HG02885 (cell line): ENCODE measurements around the gene NUPR1.
"Not testable (repeated sequence)": the region's sequence is repeated elsewhere in the genome, so short reads cannot be mapped to it uniquely, and the experiment has no call there.

ENCODE experiments used
- ATAC-seq: cut with Tn5 transposase; IDR thresholded peaks from one replicate; pipeline ENCODE4 v1.9.1; 2021; ENCODE audit warnings: mild to moderate bottlenecking; ENCODE audit not compliant: unreplicated experiment, poor library complexity

NUPR1 gene

DNA sequence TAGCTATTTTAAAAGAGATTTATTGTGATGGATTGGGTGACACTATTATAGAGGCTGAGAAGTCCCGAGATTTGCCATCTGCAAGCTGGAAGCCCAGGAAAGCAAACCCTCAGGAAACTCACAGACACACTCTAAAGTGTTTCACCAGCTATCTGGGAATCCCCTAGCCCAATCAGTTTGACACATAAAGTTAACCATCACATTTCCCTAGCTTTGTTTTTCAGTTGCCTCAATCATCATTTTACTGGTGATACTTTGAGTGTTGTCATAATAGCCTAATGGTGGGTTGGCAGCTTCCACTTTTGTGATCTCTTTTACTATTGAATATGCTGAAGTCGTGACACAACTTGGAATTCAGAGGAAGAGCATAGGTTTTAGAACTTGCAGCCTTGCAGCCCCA, 16.8 kb upstream of the NUPR1 start:
- no peak for ATAC-seq

- ATAC-seq = no peak
Measured at GRCh38 chr16:28554634-28555423, 16.1 kb upstream of the NUPR1 start.

DNA sequence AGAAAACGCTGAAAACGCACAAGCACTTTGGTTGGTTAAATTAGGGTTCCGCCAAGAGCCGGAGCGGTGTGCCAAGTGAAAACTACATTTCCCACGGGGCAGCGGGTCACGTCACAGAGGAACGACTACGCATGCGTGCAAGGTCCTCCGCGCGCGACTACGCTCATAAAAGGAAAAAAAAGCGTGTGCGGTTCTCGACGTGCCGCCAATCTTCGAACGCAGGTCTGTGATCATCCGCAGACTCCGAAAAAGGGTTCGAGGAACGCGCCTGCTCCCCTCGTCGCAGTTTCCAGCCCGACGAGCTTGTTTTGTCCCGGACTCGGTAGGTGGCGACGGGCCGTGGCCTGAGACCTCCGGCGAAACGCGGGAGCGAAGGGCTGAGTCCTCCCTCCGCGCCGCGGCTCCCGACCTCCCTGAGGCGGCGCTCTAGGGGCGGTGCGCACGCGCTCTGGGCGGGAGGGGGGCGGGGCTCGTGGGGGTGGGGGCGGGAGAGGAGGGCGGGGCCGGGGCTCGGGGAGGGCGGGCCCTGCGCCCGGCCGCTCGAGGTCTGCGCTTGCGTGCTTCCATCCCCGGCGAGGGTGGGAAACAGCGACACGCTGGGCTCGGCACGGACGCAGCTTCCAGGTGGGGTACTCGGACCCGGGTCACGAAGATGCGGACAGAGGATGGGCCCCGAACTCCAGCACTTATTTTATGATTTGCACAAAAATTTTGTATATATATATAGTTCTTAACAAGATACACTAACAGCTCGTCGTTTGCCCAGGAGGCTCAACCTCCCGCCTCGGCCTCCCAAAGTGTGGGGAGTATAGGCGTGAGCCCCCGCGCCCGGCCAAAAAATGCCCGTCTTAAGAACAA, 15.2 kb upstream of the NUPR1 start, which contains the start of gene SGF29:
Gene SGF29, plus strand, starts transcription at position 145 of the 858 bp plus-strand sequence. CDS start 27,150 bp downstream, outside the sequence.
- ATAC-seq = peak; percentile 76

DNA sequence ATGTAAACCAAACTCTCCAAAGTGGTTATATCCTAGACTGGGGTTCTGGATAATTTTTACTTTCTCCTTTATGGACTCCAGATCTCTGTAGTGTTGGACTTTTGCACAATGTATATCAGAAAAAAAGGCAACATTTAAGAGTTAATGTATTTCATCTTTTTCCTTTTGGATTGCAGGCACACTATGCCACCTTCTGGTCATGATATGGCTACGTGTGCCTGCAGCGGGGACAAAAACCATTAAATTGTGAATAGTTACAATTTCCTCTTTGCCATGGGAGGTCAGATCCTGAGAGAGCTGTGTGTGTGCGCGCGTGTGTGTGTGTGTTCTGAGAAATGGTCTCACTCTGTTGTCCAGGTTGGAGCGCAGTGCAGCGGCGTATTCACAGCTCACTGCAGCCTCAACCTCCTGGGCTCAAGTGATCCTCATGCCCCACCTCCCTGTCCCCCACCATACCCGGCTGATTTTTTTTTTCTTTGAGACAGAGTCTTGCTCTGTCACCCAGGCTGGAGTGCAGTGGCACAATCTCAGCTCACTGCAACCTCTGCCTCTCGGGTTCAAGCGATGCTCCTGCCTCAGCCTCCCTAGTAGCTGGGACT, 10.6 kb upstream of the NUPR1 start:
- no peak for ATAC-seq

GRCh38 chr16:28548306-28548802, 9.6 kb upstream of the NUPR1 start:
- no peak for ATAC-seq

- no peak for ATAC-seq
Measured at GRCh38 chr16:28546626-28547025, 7.9 kb upstream of the NUPR1 start.

DNA sequence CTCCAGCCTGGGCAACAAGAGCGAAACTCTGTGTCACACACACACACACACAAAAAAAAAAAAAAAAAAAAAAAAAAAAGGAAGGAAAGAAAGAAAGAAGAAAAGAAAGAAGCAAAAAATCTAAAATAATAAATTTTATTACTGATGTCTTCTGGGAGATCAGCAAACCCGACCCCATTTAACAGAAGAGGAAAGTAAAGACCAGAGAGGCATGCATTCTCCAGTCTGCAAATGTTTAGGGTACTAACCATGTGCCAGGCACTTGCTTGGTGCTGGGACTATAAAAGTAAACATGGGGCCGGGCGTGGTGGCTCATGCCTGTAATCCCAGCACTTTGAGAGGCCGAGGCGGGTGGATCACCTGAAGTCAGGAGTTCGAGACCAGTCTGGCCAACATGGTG, 7.2 kb upstream of the NUPR1 start:
- not testable (repeated sequence) for ATAC-seq

- ATAC-seq = no peak
Measured at GRCh38 chr16:28544998-28545397, 6.2 kb upstream of the NUPR1 start.

- no peak for ATAC-seq
Measured at GRCh38 chr16:28543072-28543471, 4.3 kb upstream of the NUPR1 start.

- ATAC-seq = no peak
Measured at GRCh38 chr16:28542646-28543045, 3.9 kb upstream of the NUPR1 start.

GRCh38 chr16:28540346-28540745, 1.6 kb upstream of the NUPR1 start:
- no peak for ATAC-seq

DNA sequence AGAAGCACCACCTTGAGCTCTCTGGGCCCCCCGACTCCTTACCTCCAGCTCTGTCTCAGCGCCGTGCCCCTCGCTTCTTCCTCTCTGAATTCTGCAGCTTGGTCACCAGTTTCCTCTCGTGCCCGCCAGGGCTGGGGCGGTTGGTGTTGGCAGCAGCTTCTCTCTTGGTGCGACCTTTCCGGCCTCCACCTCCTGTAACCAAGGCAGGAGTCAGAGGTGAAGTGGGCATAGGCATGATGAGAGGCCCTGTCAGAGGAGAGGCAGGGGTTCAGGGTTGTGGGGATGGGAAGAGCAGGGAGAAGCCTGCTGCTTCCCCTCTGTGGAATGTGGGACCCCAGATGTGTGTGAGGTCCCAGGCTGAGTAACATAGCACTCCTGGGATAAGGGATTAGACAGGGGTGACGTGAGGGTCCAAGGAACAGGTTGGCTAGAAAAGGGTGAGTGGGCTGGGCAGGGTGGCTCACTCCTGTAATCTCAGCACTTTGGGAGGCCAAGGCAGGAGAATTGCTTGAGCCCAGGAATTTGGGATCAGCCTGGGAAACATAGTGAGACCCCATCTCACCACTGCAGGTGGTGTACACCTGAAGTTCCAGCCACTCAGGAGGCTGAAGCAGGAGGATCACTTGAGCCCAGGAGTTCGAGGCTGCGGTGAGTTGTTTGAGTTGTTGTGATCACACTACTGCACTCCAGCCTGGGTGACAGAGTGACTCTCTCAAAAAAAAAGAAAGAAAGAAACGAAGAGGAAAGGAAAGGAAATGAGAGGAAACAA, 626 bp downstream of the NUPR1 start:
- ATAC-seq = no peak

- no peak for ATAC-seq
Measured at GRCh38 chr16:28537076-28537475, 1.7 kb downstream of the NUPR1 start.

- ATAC-seq = no peak
Measured at GRCh38 chr16:28534542-28535373, 4.0 kb downstream of the NUPR1 start.

- no peak for ATAC-seq
Measured at GRCh38 chr16:28532940-28533647, 5.7 kb downstream of the NUPR1 start.

- ATAC-seq = no peak
Measured at GRCh38 chr16:28531777-28532744, 6.7 kb downstream of the NUPR1 start.

GRCh38 chr16:28529124-28529523, 9.7 kb downstream of the NUPR1 start:
- ATAC-seq = no peak
